Posterior vena cava (tissue), 2 donors: ENCODE data around the gene DNAH6. TPM values are rescaled to one million over a fixed set of nuclear protein-coding genes. Genes with fewer than 3 reads are reported as not detected.
"Not testable (repeated sequence)": the region's sequence is repeated elsewhere in the genome, so short reads cannot be mapped to it uniquely, and the experiment has no call there.

Experiments
- DNase-seq: peaks from one replicate; pipeline ENCODE4 v3.0.0-alpha.2; 2020; ENCODE audit warnings: low spot score
- intact Hi-C, 2 donors: fragments of 100-400 bp; cut with DNase I; formaldehyde crosslinking; loops; one replicate each; pipeline versions ENCODE4 v1.14.1 to v1.14.2; 2022 to 2023
- long read RNA-seq, 2 donors: library from polyadenylated mRNA; unstranded; transcript quantifications; one replicate each; pipeline ENCODE4 v2.0.0, GENCODE V29; 2020 to 2021
- total RNA-seq, 2 donors: library from RNA; stranded (reverse); fragmentation: NEBNext Ultra II Directional; extraction: Animal tissue kit (Norgen Biotek cat#: 25700); gene quantifications; one replicate each; pipeline ENCODE4 v1.2.1, GENCODE V29; 2021
- donor health status: DM: yes; HTN: yes; CAD: no.
- donor health status: DM: yes; HTN: yes; CAD: no.

Gene DNAH6, protein sequence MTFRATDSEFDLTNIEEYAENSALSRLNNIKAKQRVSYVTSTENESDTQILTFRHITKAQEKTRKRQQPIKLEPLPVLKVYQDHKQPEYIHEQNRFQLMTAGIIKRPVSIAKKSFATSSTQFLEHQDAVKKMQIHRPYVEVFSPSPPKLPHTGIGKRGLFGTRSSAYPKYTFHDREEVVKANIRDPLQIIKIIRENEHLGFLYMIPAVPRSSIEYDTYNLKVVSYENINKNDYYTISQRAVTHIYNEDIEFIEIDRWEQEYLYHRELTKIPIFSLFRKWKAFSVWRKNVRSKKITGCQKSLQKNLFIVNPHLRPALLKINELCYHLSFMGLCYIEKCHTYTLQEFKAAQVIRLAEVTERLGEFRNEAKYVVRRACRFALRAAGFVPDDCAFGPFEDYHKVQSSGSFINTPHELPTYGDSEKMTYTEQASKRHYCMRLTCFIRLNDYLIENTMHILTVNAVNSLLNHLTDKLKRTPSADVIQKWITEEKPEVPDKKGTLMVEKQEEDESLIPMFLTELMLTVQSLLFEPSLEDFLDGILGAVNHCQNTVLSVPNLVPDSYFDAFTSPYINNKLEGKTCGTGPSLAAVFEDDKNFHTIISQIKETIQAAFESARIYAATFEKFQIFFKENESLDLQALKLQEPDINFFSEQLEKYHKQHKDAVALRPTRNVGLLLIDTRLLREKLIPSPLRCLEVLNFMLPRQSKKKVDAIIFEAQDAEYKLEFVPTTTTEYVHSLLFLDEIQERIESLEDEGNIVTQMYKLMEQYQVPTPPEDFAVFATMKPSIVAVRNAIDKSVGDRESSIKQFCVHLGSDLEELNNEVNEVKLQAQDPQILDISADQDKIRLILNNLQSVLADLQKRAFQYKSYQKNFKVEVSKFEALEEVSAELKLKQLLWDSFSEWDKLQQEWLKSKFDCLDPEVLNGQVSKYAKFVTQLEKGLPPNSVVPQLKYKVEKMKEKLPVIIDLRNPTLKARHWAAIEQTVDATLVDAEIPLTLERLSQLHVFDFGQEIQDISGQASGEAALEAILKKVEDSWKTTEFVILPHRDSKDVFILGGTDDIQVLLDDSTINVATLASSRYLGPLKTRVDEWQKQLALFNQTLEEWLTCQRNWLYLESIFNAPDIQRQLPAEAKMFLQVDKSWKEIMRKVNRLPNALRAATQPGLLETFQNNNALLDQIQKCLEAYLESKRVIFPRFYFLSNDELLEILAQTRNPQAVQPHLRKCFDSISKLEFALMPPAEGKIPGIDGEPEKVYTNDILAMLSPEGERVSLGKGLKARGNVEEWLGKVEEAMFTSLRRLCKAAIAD (N-terminal part only)
- total RNA-seq: under 1 TPM; 0.24 to 0.46 TPM
- long read RNA-seq, donor 1: 0 reads
- long read RNA-seq, donor 2, partial matches to known transcripts: 0 of 1 reads
- long read RNA-seq, donor 2, other reads (novel, unspliced or antisense): 1 of 1 reads

GRCh38 chr2:84516234-84516986, at the start of gene DNAH6:
Gene DNAH6, plus strand, starts transcription at chr2:84516498. Its CDS starts 1,329 bp downstream, at chr2:84517827.
- DNase-seq: peak; percentile 97
- intact Hi-C loops: no loop called here

DNA sequence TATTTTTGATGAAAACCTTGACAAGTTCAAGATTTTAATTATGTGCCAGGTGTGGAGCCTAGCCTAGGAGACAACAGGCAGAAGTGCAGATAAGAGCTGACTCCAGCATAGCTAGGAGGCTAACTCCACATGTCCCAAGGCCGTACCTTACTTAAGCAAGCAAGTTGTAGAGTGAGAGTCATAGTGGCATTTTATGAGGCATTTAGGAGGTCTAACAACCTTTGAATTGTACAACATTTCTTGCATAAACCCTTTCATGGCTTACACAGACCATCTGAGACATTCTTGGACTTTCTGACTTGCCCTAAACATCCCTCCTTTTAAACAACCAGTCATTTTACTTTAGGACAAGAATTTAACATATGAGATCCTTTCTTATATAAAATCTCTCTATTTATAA, 48.9 kb upstream of the DNAH6 start:
- no peak for DNase-seq
- intact Hi-C loops: no loop called here

- intact Hi-C loops, DNase-seq: not testable (repeated sequence)
These were observed 43.9 kb upstream of the DNAH6 start for GRCh38 chr2:84472423-84472822.

DNA sequence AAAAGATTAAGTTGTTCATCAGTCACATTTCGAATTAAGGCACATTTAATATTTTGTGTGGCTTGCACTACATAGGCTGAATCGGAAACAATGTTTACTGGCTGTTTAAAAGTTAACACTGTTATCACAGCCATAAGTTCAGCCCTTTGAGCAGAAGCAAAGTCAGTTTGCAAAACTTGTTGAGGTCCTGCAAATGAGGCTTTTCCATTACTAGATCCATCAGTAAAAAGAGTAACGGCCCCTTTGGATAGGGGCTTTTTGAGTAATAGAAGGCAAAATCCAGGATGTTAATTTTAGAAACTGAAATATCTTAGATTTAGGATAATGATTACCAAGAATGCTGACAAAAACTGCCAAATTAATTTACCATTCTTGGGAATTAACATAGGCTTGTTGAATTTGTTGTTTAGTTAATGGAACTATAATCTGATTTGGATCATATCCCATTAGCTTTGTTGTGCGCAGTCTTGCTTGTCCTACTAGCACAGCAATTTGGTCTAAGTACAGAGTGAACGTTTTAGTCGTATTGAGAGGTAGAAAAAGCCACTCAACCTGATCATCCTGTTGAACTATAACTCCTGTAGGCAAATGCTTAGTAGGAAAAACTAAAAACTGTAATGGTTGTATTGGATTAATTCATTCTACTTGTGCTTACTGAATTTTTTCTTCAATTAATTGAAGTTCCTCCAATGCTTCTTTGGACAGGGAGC, 43.3 kb upstream of the DNAH6 start:
- DNase-seq: no peak

DNA sequence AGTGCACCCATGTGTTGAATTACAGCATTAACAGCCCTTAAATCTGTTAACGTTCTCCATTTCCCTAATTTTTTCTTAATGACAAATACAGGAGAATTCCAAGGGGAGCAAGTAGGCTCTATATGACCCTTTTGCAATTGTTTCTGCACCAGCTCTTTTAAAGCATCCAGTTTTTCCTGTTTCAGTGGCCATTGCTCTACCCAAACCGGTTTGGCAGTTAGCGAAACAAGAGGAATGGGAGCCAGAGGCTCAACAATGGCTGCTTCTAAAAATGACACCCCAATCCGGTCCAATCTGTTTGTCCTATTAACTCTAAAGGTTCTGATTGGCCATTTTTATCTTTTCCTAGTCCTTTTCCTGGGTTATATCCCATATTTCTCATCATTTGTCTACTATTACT, 42.1 kb upstream of the DNAH6 start:
- intact Hi-C loops: no loop called here
- no peak for DNase-seq

More for the DNA sequence above, 43.3 kb upstream of the DNAH6 start:
- intact Hi-C loops: no loop called here

DNA sequence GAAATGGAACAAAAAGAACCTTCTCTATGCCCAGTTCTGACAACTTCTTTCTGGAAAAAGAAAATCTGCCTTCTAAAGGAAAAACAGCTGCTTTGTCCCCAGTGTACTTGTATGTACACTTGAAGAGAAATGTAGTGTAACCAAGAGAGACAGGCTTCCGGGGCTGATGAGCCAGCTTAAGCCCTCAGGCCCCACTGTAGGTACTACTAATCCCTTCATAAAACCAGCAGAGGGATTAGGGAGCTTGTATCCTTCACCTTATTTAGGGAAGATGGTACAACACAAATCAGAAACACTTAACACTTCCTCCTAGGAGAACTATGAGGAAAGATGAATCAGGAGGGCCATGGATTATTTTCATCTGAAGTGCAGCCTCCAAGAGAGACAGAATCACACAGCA, 38.4 kb upstream of the DNAH6 start:
- intact Hi-C loops: loop anchor here in 1 of 2 donors (5.0 kb wide), 1 partner anchor 934 kb away; the partner anchor contains the start of gene CAPG

GRCh38 chr2:84478867-84479266, 37.4 kb upstream of the DNAH6 start:
- intact Hi-C loops: loop anchor here in 1 of 2 donors (5.0 kb wide), 1 partner anchor 933 kb away; the partner anchor contains the start of gene CAPG
- no peak for DNase-seq

More for the DNA sequence above, 38.4 kb upstream of the DNAH6 start:
- DNase-seq: no peak

DNA sequence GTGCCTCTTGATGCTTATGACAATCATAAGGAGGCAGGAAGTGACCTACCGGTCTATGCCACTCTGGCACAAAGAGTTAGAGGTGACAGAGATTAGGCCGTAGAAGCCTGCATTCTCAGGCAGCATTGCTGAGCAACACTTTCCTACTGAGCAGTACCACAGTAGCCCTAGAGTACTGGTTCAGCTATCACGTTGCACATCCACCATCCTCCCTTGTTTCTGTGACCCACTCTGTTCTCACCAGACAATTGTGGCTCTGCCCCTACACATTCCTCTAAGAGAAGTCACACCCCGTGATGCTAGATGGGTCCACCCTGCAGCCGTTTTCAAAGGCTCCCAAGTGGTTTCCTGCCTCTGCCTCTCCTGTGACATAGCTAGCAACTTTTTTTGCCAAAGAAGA, 34.6 kb upstream of the DNAH6 start:
- intact Hi-C loops: no loop called here
- DNase-seq: no peak

DNA sequence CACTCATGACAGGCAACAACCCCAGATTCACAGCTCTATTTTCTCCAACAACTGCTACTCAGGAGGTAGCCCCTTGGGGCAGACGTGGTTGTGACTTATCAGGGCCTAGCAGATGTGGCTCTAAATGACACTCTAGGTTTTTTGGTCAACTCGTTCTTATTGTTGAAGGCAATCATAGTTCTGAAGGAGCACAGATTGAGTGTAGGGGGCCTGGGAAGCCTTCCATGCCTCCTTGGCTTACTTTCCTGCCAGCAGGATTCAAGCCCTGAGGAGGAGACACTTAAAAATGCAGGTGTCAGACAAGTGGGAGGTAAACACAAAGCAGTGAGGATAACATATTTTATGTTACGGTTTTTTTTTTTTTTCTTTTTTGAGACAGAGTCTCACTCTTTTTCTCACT, 33.7 kb upstream of the DNAH6 start:
- intact Hi-C loops: no loop called here
- no peak for DNase-seq

GRCh38 chr2:84483320-84483719, 33.0 kb upstream of the DNAH6 start:
- no peak for DNase-seq
- intact Hi-C loops: no loop called here

- intact Hi-C loops: no loop called here
- DNase-seq: no peak
These were observed 29.7 kb upstream of the DNAH6 start for GRCh38 chr2:84486441-84487115.

GRCh38 chr2:84487298-84487996, 28.9 kb upstream of the DNAH6 start:
- no peak for DNase-seq
- intact Hi-C loops: no loop called here

- intact Hi-C loops: loop anchor here in 1 of 2 donors (10.0 kb wide), 1 partner anchor 394 kb away; the partner anchor contains the start of gene TRABD2A
These were observed 25.0 kb upstream of the DNAH6 start for GRCh38 chr2:84491256-84491655.

GRCh38 chr2:84491741-84492140, 24.6 kb upstream of the DNAH6 start:
- intact Hi-C loops: loop anchor here in 1 of 2 donors (10.0 kb wide), 1 partner anchor 393 kb away; the partner anchor contains the start of gene TRABD2A

More at GRCh38 chr2:84491256-84491655, 25.0 kb upstream of the DNAH6 start:
- DNase-seq: no peak

DNA sequence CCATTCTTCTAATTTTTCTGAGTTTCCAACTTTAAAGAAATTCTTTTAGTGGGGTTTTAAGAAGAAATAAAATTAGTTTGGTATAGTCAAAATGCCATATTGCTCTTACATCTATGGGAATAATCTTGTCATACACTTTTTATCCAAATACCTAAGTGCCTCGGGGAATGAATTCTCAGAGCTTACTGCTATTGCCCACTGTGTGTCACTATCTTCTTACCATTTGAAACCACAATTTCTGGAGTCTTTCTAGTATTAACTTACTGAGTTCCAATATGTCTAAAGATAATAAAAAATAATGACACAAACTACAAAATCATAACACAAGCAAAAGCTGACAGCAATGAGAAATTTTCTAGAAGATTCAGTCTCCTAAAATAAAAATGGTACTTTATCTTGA, 23.7 kb upstream of the DNAH6 start:
- DNase-seq: no peak
- intact Hi-C loops: loop anchor here in 1 of 2 donors (10.0 kb wide), 1 partner anchor 392 kb away; the partner anchor contains the start of gene TRABD2A

More at GRCh38 chr2:84491741-84492140, 24.6 kb upstream of the DNAH6 start:
- DNase-seq: no peak

DNA sequence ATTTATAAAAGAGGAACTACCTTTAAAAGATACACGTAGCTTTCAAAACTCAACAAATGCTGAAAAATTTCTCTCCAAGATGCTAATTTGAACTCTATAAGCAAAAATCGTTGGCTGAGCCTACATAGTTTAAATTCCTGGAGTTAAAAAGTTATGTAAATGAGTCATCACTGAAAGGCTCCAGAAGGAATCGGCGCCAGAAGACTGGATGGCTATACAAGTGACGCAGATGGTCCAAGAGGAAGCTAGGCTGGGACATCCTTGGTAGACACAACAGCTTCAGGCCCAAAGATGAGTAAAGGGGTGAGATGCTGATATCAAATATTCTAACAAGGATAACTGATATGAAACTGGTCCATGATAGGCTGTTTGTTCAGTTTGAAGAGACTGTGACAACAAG, 22.8 kb upstream of the DNAH6 start:
- DNase-seq: no peak
- intact Hi-C loops: loop anchor here in 1 of 2 donors (10.0 kb wide), 1 partner anchor 391 kb away; the partner anchor contains the start of gene TRABD2A
